ENCODE results near the gene TNNC1. TPM values are rescaled to one million over a fixed set of nuclear protein-coding genes. Genes with fewer than 3 reads are reported as not detected.

TNNC1 gene
- total RNA-seq, 1 experiment from 2014 or later: not detected

DNA sequence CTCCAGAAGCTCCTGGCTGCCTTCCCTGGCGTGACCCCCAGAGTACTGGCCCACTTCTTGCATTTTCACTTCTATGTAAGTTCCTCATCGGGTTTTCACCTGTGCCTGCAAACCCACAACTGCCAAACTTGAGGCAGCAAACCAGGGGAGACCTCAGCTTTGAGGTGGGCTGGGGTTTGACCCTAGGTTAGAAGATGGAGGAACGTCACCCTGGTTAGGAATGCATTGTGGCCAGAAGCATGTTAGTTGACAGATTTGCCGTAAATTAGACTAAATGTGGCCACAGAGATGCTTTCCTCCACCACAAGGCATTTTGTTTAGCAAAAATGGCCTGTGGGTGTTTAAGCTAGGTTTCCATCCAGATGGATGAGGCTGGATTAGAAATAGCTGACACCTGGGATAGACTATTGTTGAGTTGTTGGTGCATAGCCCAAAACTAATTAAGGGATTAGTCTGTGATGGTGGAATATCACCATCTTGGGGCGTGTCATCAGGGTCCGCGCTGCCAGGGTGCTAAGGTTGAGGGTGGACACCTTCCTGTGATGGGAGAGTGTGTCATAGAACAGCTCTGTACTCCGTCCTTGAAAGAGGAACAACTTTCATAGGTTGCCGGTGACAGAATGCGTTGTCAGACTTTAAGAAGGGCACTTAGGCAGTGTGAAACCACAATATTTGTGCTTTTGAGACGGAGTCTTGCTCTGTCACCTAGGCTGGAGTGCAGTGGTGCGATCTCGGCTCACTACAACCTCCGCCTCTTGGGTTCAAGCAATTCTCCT lies 5.1 kb upstream of the TNNC1 start:
- no TSS peak for BruUV-seq (replicated peaks)
- intact Hi-C loops (cut with micrococcal nuclease; ENCODE audit: unreplicated experiment): no loop called here
- H3K4me3 ChIP-seq (ENCODE audit: low read depth, low read length, poor library complexity, severe bottlenecking): no peak overlapping the region
- H3K27ac ChIP-seq (ENCODE audit: low read depth, low read length, poor library complexity, severe bottlenecking): no peak overlapping the region
- no peaks in the 10 kb centered on the region for H3K27me3 ChIP-seq (replicated peaks; ENCODE audit: insufficient read depth, low read depth, low read length, poor library complexity)
- DNase-seq (ENCODE audit: low spot score): no peak
- H3K9me3 ChIP-seq (ENCODE audit: low read depth, low read length, poor library complexity, severe bottlenecking): no peaks in the 10 kb centered on the region
- POLR2A ChIA-PET (ENCODE audit: low non-redundant PET): no interaction called here
- CTCF ChIA-PET: no interaction called here
- TF ChIP-seq, protein P1, sequence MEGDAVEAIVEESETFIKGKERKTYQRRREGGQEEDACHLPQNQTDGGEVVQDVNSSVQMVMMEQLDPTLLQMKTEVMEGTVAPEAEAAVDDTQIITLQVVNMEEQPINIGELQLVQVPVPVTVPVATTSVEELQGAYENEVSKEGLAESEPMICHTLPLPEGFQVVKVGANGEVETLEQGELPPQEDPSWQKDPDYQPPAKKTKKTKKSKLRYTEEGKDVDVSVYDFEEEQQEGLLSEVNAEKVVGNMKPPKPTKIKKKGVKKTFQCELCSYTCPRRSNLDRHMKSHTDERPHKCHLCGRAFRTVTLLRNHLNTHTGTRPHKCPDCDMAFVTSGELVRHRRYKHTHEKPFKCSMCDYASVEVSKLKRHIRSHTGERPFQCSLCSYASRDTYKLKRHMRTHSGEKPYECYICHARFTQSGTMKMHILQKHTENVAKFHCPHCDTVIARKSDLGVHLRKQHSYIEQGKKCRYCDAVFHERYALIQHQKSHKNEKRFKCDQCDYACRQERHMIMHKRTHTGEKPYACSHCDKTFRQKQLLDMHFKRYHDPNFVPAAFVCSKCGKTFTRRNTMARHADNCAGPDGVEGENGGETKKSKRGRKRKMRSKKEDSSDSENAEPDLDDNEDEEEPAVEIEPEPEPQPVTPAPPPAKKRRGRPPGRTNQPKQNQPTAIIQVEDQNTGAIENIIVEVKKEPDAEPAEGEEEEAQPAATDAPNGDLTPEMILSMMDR (conservative IDR thresholded peaks at IDR 0.05; ENCODE audit: low read depth, low read length): no peak
- TF ChIP-seq EZH2 (IDR thresholded peaks at IDR 0.05; ENCODE audit: borderline replicate concordance, low read depth, low read length, poor library complexity, severe bottlenecking): no peak
- peaks cover 3% of the 10 kb centered on the region for H3K4me1 ChIP-seq (ENCODE audit: insufficient read depth, low read length, poor library complexity, severe bottlenecking)
- peaks cover 11% of the 10 kb centered on the region for H3K36me3 ChIP-seq (ENCODE audit: insufficient read depth, low read length, poor library complexity, severe bottlenecking)

DNA sequence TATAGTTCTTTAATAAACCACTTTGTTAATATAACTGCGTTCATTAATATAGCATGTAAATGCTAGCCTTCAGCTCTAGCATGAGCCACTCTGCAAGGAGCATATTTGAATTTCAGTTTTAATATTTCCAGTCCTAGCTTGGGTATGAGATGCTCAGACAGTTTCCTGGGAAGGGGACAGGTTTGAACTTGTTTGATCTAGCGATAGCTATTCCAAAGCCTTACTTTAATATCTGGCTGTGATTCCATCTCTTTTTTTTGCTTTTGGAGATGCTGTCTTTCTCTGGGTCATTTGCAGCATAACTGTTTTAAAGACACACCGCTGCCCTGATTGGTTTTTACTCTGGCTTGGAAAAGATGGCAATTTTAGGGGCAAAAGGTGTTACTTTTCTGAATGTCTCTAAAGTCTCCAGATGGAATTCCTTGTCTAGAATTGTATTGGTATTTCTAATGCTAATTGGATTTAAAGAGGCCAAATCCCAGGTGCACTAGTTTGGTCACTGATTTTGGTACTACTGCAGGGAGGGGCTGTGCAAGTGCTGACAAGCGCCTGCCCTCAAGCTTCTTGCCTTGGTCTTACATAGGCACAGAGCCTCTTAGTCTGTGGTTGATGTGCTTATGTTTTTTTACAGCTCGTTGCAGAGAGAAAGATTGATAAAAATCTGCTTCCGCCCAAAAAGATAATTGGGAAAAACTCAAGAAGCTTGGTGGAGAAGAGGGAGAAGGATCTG lies 4.4 kb upstream of the TNNC1 start:
- TSS peak; percentile 12 for BruUV-seq (replicated peaks)
- no peak for DNase-seq (ENCODE audit: low spot score)
- Histone ChIP-seq H3K36me3 (ENCODE audit: insufficient read depth, low read length, poor library complexity, severe bottlenecking) (peaks cover 11% of the 10 kb centered on the region), H3K27me3 (replicated peaks; ENCODE audit: insufficient read depth, low read depth, low read length, poor library complexity) (no peaks in the 10 kb centered on the region), H3K27ac (ENCODE audit: low read depth, low read length, poor library complexity, severe bottlenecking) (no peak overlapping the region), H3K4me3 (ENCODE audit: low read depth, low read length, poor library complexity, severe bottlenecking) (no peak overlapping the region), H3K4me1 (ENCODE audit: insufficient read depth, low read length, poor library complexity, severe bottlenecking) (peaks cover 3% of the 10 kb centered on the region), H3K9me3 (ENCODE audit: low read depth, low read length, poor library complexity, severe bottlenecking) (no peaks in the 10 kb centered on the region)
- CTCF ChIA-PET: no interaction called here
- intact Hi-C loops (cut with micrococcal nuclease; ENCODE audit: unreplicated experiment): no loop called here
- POLR2A ChIA-PET (ENCODE audit: low non-redundant PET): no interaction called here
- TF ChIP-seq, protein P1 (conservative IDR thresholded peaks at IDR 0.05; ENCODE audit: low read depth, low read length): no peak
- no peak for TF ChIP-seq EZH2 (IDR thresholded peaks at IDR 0.05; ENCODE audit: borderline replicate concordance, low read depth, low read length, poor library complexity, severe bottlenecking)

DNA sequence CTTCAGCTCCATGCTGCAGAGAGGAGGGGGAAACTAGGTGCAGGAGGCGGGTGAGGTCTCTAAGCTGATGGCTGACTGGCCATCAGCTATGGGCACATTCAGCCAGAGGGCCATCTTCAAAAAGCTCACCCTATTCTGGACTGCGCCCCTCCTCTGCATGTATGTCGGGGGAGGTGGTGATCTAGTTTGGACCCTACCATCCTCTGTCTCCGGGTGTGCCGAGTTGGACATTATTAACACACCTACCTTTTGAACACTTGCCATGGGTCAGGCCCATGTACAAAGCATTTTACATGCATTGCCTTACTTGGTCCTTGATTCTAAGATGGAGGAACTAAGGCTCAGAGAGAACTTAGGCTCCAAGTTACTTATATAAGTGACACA lies 3.0 kb upstream of the TNNC1 start:
- Histone ChIP-seq H3K27me3 (replicated peaks; ENCODE audit: insufficient read depth, low read depth, low read length, poor library complexity) (no peaks in the 10 kb centered on the region), H3K27ac (ENCODE audit: low read depth, low read length, poor library complexity, severe bottlenecking) (peak overlapping the region; percentile 76), H3K4me1 (ENCODE audit: insufficient read depth, low read length, poor library complexity, severe bottlenecking) (peaks cover 3% of the 10 kb centered on the region), H3K36me3 (ENCODE audit: insufficient read depth, low read length, poor library complexity, severe bottlenecking) (peaks cover 11% of the 10 kb centered on the region), H3K4me3 (ENCODE audit: low read depth, low read length, poor library complexity, severe bottlenecking) (peak overlapping the region; percentile 77), H3K9me3 (ENCODE audit: low read depth, low read length, poor library complexity, severe bottlenecking) (no peaks in the 10 kb centered on the region)
- intact Hi-C loops (cut with micrococcal nuclease; ENCODE audit: unreplicated experiment): no loop called here
- TF ChIP-seq EZH2 (IDR thresholded peaks at IDR 0.05; ENCODE audit: borderline replicate concordance, low read depth, low read length, poor library complexity, severe bottlenecking): no peak
- TF ChIP-seq, protein P1 (conservative IDR thresholded peaks at IDR 0.05; ENCODE audit: low read depth, low read length): no peak
- CTCF ChIA-PET: no interaction called here
- POLR2A ChIA-PET (ENCODE audit: low non-redundant PET): no interaction called here
- DNase-seq (ENCODE audit: low spot score): no peak
- no TSS peak for BruUV-seq (replicated peaks)

Data from A673 (cell line).